Measurements from ENCODE around the gene TMPRSS11F. TPM values are rescaled to one million over a fixed set of nuclear protein-coding genes. Genes with fewer than 3 reads are reported as not detected.

Gene TMPRSS11F
- polyA plus RNA-seq, 1 donor from 2014 or later = not detected

GRCh38 chr4:68123525-68123924, 6.1 kb downstream of the TMPRSS11F start:
- Histone ChIP-seq H2AFZ (ENCODE audit: low read depth, low read length) (no peak overlapping the region), H3K9ac (ENCODE audit: low read length) (no peak overlapping the region), H3K9me2 (ENCODE audit: insufficient read depth, low read length) (no peaks in the 10 kb centered on the region), H3K4me2 (ENCODE audit: low read length) (no peak overlapping the region), H3K79me2 (replicated peaks; ENCODE audit: insufficient read depth, low read length) (no peaks in the 10 kb centered on the region), H4K20me1 (ENCODE audit: insufficient read depth) (no peaks in the 10 kb centered on the region), H3F3A (ENCODE audit: insufficient read depth, low read length, poor library complexity, severe bottlenecking) (no peaks in the 10 kb centered on the region), H3K27ac (ENCODE audit: low read length) (no peak overlapping the region), H3K27me3 (ENCODE audit: insufficient read depth, low read depth, low read length) (no peaks in the 10 kb centered on the region), H3K4me3 (ENCODE audit: low read length) (no peak overlapping the region), H3K9me3 (ENCODE audit: low read length) (no peaks in the 10 kb centered on the region), H3K36me3 (ENCODE audit: insufficient read depth, low read length) (no peaks in the 10 kb centered on the region)
- TF ChIP-seq CTCF (IDR thresholded peaks at IDR 0.05; ENCODE audit: poor library complexity, severe bottlenecking) = no peak
- TF ChIP-seq EP300 (conservative IDR thresholded peaks at IDR 0.05; ENCODE audit: poor library complexity, severe bottlenecking) = no peak
- TF ChIP-seq REST (IDR thresholded peaks at IDR 0.05; ENCODE audit: borderline replicate concordance) = no peak
- TF ChIP-seq POLR2AphosphoS5 (IDR thresholded peaks at IDR 0.05) = no peak
- TF ChIP-seq EZH2 (IDR thresholded peaks at IDR 0.05; ENCODE audit: borderline replicate concordance, insufficient read depth, low read length, poor library complexity, severe bottlenecking) = no peak
- TF ChIP-seq SMC3 (conservative IDR thresholded peaks at IDR 0.05; ENCODE audit: poor library complexity) = no peak

GRCh38 chr4:68119921-68120320, 9.7 kb downstream of the TMPRSS11F start:
- H3K9me3 ChIP-seq (ENCODE audit: low read length) = no peaks in the 10 kb centered on the region
- H3K27me3 ChIP-seq (ENCODE audit: insufficient read depth, low read depth, low read length) = no peaks in the 10 kb centered on the region
- no peak overlapping the region for H3K9ac ChIP-seq (ENCODE audit: low read length)
- H3K4me3 ChIP-seq (ENCODE audit: low read length) = no peak overlapping the region
- no peaks in the 10 kb centered on the region for H3K9me2 ChIP-seq (ENCODE audit: insufficient read depth, low read length)
- TF ChIP-seq POLR2AphosphoS5 (IDR thresholded peaks at IDR 0.05) (no peak), EZH2 (IDR thresholded peaks at IDR 0.05; ENCODE audit: borderline replicate concordance, insufficient read depth, low read length, poor library complexity, severe bottlenecking) (no peak), SMC3 (conservative IDR thresholded peaks at IDR 0.05; ENCODE audit: poor library complexity) (no peak), TAF1 (IDR thresholded peaks at IDR 0.05; ENCODE audit: low read depth) (no peak), RAD21 (conservative IDR thresholded peaks at IDR 0.05) (no peak), MXI1 (conservative IDR thresholded peaks at IDR 0.05; ENCODE audit: poor library complexity, severe bottlenecking) (no peak)
- no peak overlapping the region for H2AFZ ChIP-seq (ENCODE audit: low read depth, low read length)
- no peaks in the 10 kb centered on the region for H3K79me2 ChIP-seq (replicated peaks; ENCODE audit: insufficient read depth, low read length)
- no peak overlapping the region for H3K27ac ChIP-seq (ENCODE audit: low read length)
- no peaks in the 10 kb centered on the region for H4K20me1 ChIP-seq (ENCODE audit: insufficient read depth)
- no peak overlapping the region for H3K4me2 ChIP-seq (ENCODE audit: low read length)
- H3K36me3 ChIP-seq (ENCODE audit: insufficient read depth, low read length) = no peaks in the 10 kb centered on the region
- H3F3A ChIP-seq (ENCODE audit: insufficient read depth, low read length, poor library complexity, severe bottlenecking) = no peaks in the 10 kb centered on the region

- no peak overlapping the region for H3K9ac ChIP-seq (ENCODE audit: low read length)
- no peak for TF ChIP-seq POLR2AphosphoS5 (IDR thresholded peaks at IDR 0.05)
- no peak for TF ChIP-seq EZH2 (IDR thresholded peaks at IDR 0.05; ENCODE audit: borderline replicate concordance, insufficient read depth, low read length, poor library complexity, severe bottlenecking)
- TF ChIP-seq REST (IDR thresholded peaks at IDR 0.05; ENCODE audit: borderline replicate concordance) = no peak
- no peak for TF ChIP-seq MXI1 (conservative IDR thresholded peaks at IDR 0.05; ENCODE audit: poor library complexity, severe bottlenecking)
- TF ChIP-seq CTCF (IDR thresholded peaks at IDR 0.05; ENCODE audit: poor library complexity, severe bottlenecking) = no peak
- TF ChIP-seq SMC3 (conservative IDR thresholded peaks at IDR 0.05; ENCODE audit: poor library complexity) = no peak
- no peak for TF ChIP-seq TAF1 (IDR thresholded peaks at IDR 0.05; ENCODE audit: low read depth)
- TF ChIP-seq EP300 (conservative IDR thresholded peaks at IDR 0.05; ENCODE audit: poor library complexity, severe bottlenecking) = no peak
- no peak for TF ChIP-seq RAD21 (conservative IDR thresholded peaks at IDR 0.05)
- H3F3A ChIP-seq (ENCODE audit: insufficient read depth, low read length, poor library complexity, severe bottlenecking) = no peaks in the 10 kb centered on the region
- no peak overlapping the region for H2AFZ ChIP-seq (ENCODE audit: low read depth, low read length)
- no peaks in the 10 kb centered on the region for H3K36me3 ChIP-seq (ENCODE audit: insufficient read depth, low read length)
- no peaks in the 10 kb centered on the region for H3K9me2 ChIP-seq (ENCODE audit: insufficient read depth, low read length)
- no peaks in the 10 kb centered on the region for H4K20me1 ChIP-seq (ENCODE audit: insufficient read depth)
- H3K4me2 ChIP-seq (ENCODE audit: low read length) = no peak overlapping the region
- H3K4me3 ChIP-seq (ENCODE audit: low read length) = no peak overlapping the region
- no peaks in the 10 kb centered on the region for H3K27me3 ChIP-seq (ENCODE audit: insufficient read depth, low read depth, low read length)
- no peak overlapping the region for H3K27ac ChIP-seq (ENCODE audit: low read length)
- H3K79me2 ChIP-seq (replicated peaks; ENCODE audit: insufficient read depth, low read length) = no peaks in the 10 kb centered on the region
- no peaks in the 10 kb centered on the region for H3K9me3 ChIP-seq (ENCODE audit: low read length)
Observed at GRCh38 chr4:68110441-68110840, 19.2 kb downstream of the TMPRSS11F start.

Measured in neural cell (in vitro differentiated cells).